AG04449 (cell line): ENCODE measurements around the gene PTPRO.

Experiments
- CTCF ChIA-PET: fragments of 350-600 bp; formaldehyde crosslinking; extraction: SDS; loops from one replicate; lab custom pipeline; 2021; ENCODE audit warnings: antibody characterized with exemption; lab: Yijun Ruan, JAX
- POLR2A ChIA-PET: fragments of 400-600, 350-600 bp; formaldehyde crosslinking; extraction: SDS; loops from one replicate; lab custom pipeline; 2020; ENCODE audit warnings: antibody characterized with exemption, inconsistent platforms; lab: Yijun Ruan, JAX
- DNase-seq: peaks from one replicate; pipeline ENCODE4 v3.0.0-alpha.2; 2010; ENCODE audit warnings: low read depth, low spot score
- H3K4me3 ChIP-seq: 2 replicates; pipeline ENCODE4 v1.5.1; 2011; ENCODE audit warnings: low read depth, mild to moderate bottlenecking, control low read depth, low read length
- CTCF ChIP-seq: IDR thresholded peaks from one replicate; pipeline ENCODE4 v1.5.1; 2011; ENCODE audit warnings: mild to moderate bottlenecking, moderate library complexity, low read length, control low read depth, inconsistent platforms; ENCODE audit not compliant: insufficient read depth; ENCODE audit errors: missing control alignments

Gene PTPRO

GRCh38 chr12:15631007-15631715 lies 308.9 kb downstream of the PTPRO start:
- no peak for DNase-seq
- ChIA-PET POLR2A (interaction anchor here (0.6 kb wide), 1 partner anchor 279 kb away, joined by 3 read pairs; no protein-coding TSS in a partner anchor), CTCF (no interaction called here)
- TF ChIP-seq CTCF = no peak
- H3K4me3 ChIP-seq = no peak overlapping the region

GRCh38 chr12:15632708-15633107 lies 310.4 kb downstream of the PTPRO start:
- DNase-seq = no peak
- TF ChIP-seq CTCF = no peak
- CTCF ChIA-PET = no interaction called here
- POLR2A ChIA-PET = no interaction called here
- H3K4me3 ChIP-seq = no peak overlapping the region

- ChIA-PET CTCF (interaction anchor here (0.6 kb wide), 1 partner anchor 107 kb away, joined by 3 read pairs; no protein-coding TSS in a partner anchor), POLR2A (no interaction called here)
- no peak for DNase-seq
Measured at GRCh38 chr12:15633201-15633600, 310.9 kb downstream of the PTPRO start.

GRCh38 chr12:15634010-15634683 lies 311.8 kb downstream of the PTPRO start:
- ChIA-PET POLR2A (no interaction called here), CTCF (interaction anchor here (1.1 kb wide), 2 partner anchors 28 to 43 kb away, joined by 3 read pairs; no protein-coding TSS in a partner anchor)
- no peak for DNase-seq
- no peak overlapping the region for H3K4me3 ChIP-seq
- TF ChIP-seq CTCF = no peak

More at GRCh38 chr12:15633201-15633600, 310.9 kb downstream of the PTPRO start:
- no peak overlapping the region for H3K4me3 ChIP-seq
- no peak for TF ChIP-seq CTCF

- CTCF ChIA-PET = interaction anchor here (0.6 kb wide), 1 partner anchor 53 kb away, joined by 3 read pairs; no protein-coding TSS in a partner anchor
- H3K4me3 ChIP-seq = no peak overlapping the region
- no peak for DNase-seq
- no peak for TF ChIP-seq CTCF
- POLR2A ChIA-PET = no interaction called here
Measured at GRCh38 chr12:15636060-15636890, 314.0 kb downstream of the PTPRO start.
